ENCODE results near the gene CACNA2D2. TPM values are rescaled to one million over a fixed set of nuclear protein-coding genes. Genes with fewer than 3 reads are reported as not detected.

CACNA2D2 gene
- total and polyA plus RNA-seq, 12 donors, result 0.09 to 2.0 (median 0.60) TPM

DNA sequence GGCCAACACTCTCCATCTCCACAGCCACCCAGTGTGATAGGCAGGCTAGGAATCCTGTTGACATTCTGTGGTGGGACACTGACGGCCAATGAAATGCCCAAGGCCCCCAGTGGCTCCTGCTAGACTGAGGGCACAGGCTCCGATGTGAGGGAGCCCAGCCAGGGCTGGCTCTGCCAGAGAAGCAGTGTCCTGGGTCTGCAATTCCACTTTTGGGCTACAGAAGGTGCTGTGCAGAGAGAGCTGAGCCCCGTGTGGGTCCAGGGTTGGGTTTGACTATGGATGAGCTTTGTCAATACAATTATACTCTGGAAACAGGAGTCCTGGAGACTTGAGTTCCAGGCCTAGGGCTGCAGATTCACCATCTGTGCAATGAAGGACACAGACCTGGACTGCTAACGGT is 88.4 kb downstream of the CACNA2D2 start:
- no peak for TF ChIP-seq POLR2A (IDR thresholded peaks at IDR 0.05)
- TF ChIP-seq, protein P1, sequence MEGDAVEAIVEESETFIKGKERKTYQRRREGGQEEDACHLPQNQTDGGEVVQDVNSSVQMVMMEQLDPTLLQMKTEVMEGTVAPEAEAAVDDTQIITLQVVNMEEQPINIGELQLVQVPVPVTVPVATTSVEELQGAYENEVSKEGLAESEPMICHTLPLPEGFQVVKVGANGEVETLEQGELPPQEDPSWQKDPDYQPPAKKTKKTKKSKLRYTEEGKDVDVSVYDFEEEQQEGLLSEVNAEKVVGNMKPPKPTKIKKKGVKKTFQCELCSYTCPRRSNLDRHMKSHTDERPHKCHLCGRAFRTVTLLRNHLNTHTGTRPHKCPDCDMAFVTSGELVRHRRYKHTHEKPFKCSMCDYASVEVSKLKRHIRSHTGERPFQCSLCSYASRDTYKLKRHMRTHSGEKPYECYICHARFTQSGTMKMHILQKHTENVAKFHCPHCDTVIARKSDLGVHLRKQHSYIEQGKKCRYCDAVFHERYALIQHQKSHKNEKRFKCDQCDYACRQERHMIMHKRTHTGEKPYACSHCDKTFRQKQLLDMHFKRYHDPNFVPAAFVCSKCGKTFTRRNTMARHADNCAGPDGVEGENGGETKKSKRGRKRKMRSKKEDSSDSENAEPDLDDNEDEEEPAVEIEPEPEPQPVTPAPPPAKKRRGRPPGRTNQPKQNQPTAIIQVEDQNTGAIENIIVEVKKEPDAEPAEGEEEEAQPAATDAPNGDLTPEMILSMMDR (IDR thresholded peaks at IDR 0.05), result no peak
- H3K27me3 ChIP-seq, result no peaks in the 10 kb centered on the region
- no peak overlapping the region for H3K27ac ChIP-seq
- H3K4me1 ChIP-seq (replicated peaks in 1 of 2), result no peaks in the 10 kb centered on the region
- no peak overlapping the region for H3K4me3 ChIP-seq
- no peaks in the 10 kb centered on the region for H3K9me3 ChIP-seq (replicated peaks in 1 of 3)
- DNase-seq, result no peak
- 70 to 86% (median 83%) methylated on average over 2 to 4 of the region's 4 CpGs for WGBS, 4 donors
- no peaks in the 10 kb centered on the region for H3K36me3 ChIP-seq (replicated peaks in 1 of 2)
- intact Hi-C loops (cut with DNase I), result no loop called here

DNA sequence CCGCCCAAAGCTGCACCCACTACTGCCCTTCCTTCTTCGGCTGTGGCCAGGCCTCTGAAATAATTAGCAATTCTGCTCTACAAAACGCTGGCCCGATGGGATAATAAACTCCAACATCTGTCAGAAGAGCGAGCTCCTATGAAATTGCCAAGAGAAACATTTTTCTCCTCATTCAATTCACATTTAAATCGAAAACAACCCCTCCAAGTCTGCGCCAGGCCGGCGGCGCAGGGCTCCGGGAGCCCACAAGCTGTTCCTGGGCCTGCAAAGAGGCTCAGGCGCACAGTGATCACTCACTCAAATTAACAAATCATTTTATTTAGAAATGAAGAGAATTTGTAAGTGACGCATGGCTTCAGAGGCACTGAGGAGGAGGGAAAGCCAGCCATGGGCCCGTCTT is 88.8 kb downstream of the CACNA2D2 start:
- H3K4me3 ChIP-seq, result no peak overlapping the region
- 87 to 94% (median 90%) methylated on average over 13 to 14 of the region's 14 CpGs for WGBS, 4 donors
- no peak for TF ChIP-seq POLR2A (IDR thresholded peaks at IDR 0.05)
- TF ChIP-seq, protein P1 (IDR thresholded peaks at IDR 0.05), result no peak
- H3K4me1 ChIP-seq (replicated peaks in 1 of 2), result no peaks in the 10 kb centered on the region
- H3K36me3 ChIP-seq (replicated peaks in 1 of 2), result no peaks in the 10 kb centered on the region
- DNase-seq, result no peak
- intact Hi-C loops (cut with DNase I), result no loop called here
- no peak overlapping the region for H3K27ac ChIP-seq
- no peaks in the 10 kb centered on the region for H3K27me3 ChIP-seq
- no peaks in the 10 kb centered on the region for H3K9me3 ChIP-seq (replicated peaks in 1 of 3)

DNA sequence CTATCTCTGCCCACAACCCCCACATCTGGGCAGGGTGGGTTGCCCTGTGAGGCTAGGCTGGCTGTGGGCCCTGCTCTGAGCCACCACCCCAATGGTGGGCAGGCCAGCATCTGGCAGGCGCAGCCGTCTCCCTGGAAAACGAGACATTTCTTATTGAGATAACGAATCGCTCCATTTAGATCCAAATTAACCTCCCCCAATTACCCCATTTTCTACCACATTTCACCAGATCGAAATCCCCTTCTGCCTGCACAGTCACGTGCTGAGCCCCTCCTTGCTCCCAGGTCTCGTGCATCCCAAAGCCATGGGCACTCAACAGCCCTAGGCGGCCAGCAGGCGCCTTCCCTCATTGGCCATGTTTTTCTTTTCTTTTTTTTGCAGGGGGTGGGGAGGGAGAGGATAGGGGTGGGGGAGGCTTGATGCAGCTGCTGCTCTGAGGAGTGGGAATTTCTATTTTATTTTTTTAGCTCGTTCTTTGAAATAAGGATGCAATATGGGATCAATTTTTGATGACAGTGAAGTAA is 91.1 kb downstream of the CACNA2D2 start:
- H3K4me1 ChIP-seq (replicated peaks in 1 of 2), result no peaks in the 10 kb centered on the region
- no peaks in the 10 kb centered on the region for H3K36me3 ChIP-seq (replicated peaks in 1 of 2)
- H3K9me3 ChIP-seq (replicated peaks in 1 of 3), result no peaks in the 10 kb centered on the region
- no peaks in the 10 kb centered on the region for H3K27me3 ChIP-seq
- H3K4me3 ChIP-seq, result no peak overlapping the region
- DNase-seq, result no peak
- TF ChIP-seq POLR2A (IDR thresholded peaks at IDR 0.05), result no peak
- TF ChIP-seq, protein P1 (IDR thresholded peaks at IDR 0.05), result no peak
- intact Hi-C loops (cut with DNase I), result no loop called here
- WGBS, 4 donors, result 78 to 86% (median 81%) methylated on average over 11 of the region's 11 CpGs
- H3K27ac ChIP-seq, result no peak overlapping the region

DNA sequence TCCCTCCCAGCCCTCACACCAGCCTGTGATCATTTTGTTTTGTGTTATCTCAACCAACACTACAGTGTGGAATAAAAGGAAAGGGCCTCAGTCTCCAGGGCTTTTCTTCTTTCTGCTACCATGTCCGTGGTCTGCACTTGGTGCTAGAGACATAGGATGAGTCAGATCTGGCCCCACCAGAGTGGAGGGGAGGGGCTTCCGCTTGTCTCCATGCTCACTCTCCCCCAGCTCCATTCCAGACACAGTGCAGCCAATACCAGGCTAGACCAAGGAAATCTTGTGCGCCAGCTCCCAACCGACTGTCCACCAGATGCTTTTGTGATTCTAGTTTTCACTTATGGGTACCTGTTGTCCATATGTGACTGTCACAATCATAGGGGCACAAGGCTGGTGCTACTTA is 92.2 kb downstream of the CACNA2D2 start:
- intact Hi-C loops (cut with DNase I), result no loop called here
- no peaks in the 10 kb centered on the region for H3K9me3 ChIP-seq (replicated peaks in 1 of 3)
- no peaks in the 10 kb centered on the region for H3K4me1 ChIP-seq (replicated peaks in 1 of 2)
- H3K36me3 ChIP-seq (replicated peaks in 1 of 2), result no peaks in the 10 kb centered on the region
- 74 to 84% (median 79%) methylated on average over 4 of the region's 4 CpGs for WGBS, 4 donors
- no peaks in the 10 kb centered on the region for H3K27me3 ChIP-seq
- TF ChIP-seq, protein P1 (IDR thresholded peaks at IDR 0.05), result no peak
- no peak for TF ChIP-seq POLR2A (IDR thresholded peaks at IDR 0.05)
- H3K4me3 ChIP-seq, result no peak overlapping the region
- no peak for DNase-seq
- H3K27ac ChIP-seq, result no peak overlapping the region

Data from adrenal gland (tissue), 12 donors.